Measurements from ENCODE around the gene SLC25A22. TPM values are rescaled to one million over a fixed set of nuclear protein-coding genes. Genes with fewer than 3 reads are reported as not detected.

Gene SLC25A22
- total RNA-seq, 1 experiment from 2014 or later: 44.5 TPM

DNA sequence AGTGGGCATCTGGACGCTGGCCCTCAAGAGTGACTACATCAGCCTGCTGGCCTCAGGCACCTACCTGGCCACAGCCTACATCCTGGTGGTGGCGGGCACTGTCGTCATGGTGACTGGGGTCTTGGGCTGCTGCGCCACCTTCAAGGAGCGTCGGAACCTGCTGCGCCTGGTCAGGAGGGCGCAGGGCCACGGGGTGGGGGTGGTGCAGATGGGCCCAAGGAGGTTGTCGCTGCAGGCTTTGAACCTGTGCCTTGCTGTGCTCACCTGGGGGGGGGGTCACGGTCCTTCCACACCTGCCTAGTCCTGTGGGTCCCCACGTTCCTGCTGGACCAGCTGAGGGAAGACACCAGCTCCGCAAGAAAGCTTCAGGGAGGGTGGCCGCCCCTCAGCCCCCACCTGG lies 38.2 kb upstream of the SLC25A22 start:
- no peak for DNase-seq
- CTCF ChIA-PET: no interaction called here
- Mint-ChIP-seq H3K36me3 (ENCODE audit: insufficient read depth, unreplicated experiment) (peaks cover 97% of the 10 kb centered on the region), H3K4me1 (ENCODE audit: low read depth, unreplicated experiment) (peaks cover 27% of the 10 kb centered on the region), H3K4me3 (ENCODE audit: low read depth, unreplicated experiment) (no peak overlapping the region), H3K27ac (ENCODE audit: unreplicated experiment) (no peak overlapping the region), H3K9me3 (ENCODE audit: low read depth, unreplicated experiment) (no peaks in the 10 kb centered on the region), H3K27me3 (ENCODE audit: unreplicated experiment) (no peaks in the 10 kb centered on the region)
- TF ChIP-seq CTCF (IDR thresholded peaks at IDR 0.05; ENCODE audit: unreplicated experiment): no peak
- no TSS peak for BruUV-seq (replicated peaks)
- intact Hi-C loops (cut with micrococcal nuclease; ENCODE audit: unreplicated experiment): no loop called here

GRCh38 chr11:834371-835316 lies 36.6 kb upstream of the SLC25A22 start:
- Mint-ChIP-seq H3K9me3 (ENCODE audit: low read depth, unreplicated experiment) (no peaks in the 10 kb centered on the region), H3K27me3 (ENCODE audit: unreplicated experiment) (no peaks in the 10 kb centered on the region), H3K36me3 (ENCODE audit: insufficient read depth, unreplicated experiment) (peaks cover 94% of the 10 kb centered on the region), H3K4me1 (ENCODE audit: low read depth, unreplicated experiment) (peaks cover 15% of the 10 kb centered on the region), H3K4me3 (ENCODE audit: low read depth, unreplicated experiment) (peak overlapping the region; percentile 78), H3K27ac (ENCODE audit: unreplicated experiment) (peak overlapping the region; percentile 71)
- BruUV-seq (replicated peaks): TSS peak; percentile 85
- TF ChIP-seq CTCF (IDR thresholded peaks at IDR 0.05; ENCODE audit: unreplicated experiment): no peak
- intact Hi-C loops (cut with micrococcal nuclease; ENCODE audit: unreplicated experiment): no loop called here
- peak; percentile 96 for DNase-seq
- CTCF ChIA-PET: interaction anchor here (1.0 to 2.0 kb wide), 5 partner anchors 9 to 63 kb away, joined by 4 to 9 read pairs (median 7); partner anchors contain the start of genes PIDD1, POLR2L and TSPAN4

- Mint-ChIP-seq H3K36me3 (ENCODE audit: insufficient read depth, unreplicated experiment) (peaks cover 95% of the 10 kb centered on the region), H3K27ac (ENCODE audit: unreplicated experiment) (peak overlapping the region; percentile 71), H3K27me3 (ENCODE audit: unreplicated experiment) (no peaks in the 10 kb centered on the region), H3K4me1 (ENCODE audit: low read depth, unreplicated experiment) (peaks cover 22% of the 10 kb centered on the region), H3K9me3 (ENCODE audit: low read depth, unreplicated experiment) (no peaks in the 10 kb centered on the region), H3K4me3 (ENCODE audit: low read depth, unreplicated experiment) (peak overlapping the region; percentile 78)
- no TSS peak for BruUV-seq (replicated peaks)
- CTCF ChIA-PET: interaction anchor here (1.4 to 2.0 kb wide), 2 partner anchors 10 to 14 kb away, joined by 8 to 9 read pairs; partner anchors contain the start of genes POLR2L and TSPAN4
- no peak for DNase-seq
- intact Hi-C loops (cut with micrococcal nuclease; ENCODE audit: unreplicated experiment): no loop called here
- TF ChIP-seq CTCF (IDR thresholded peaks at IDR 0.05; ENCODE audit: unreplicated experiment): no peak
Observed at GRCh38 chr11:833849-834311, 35.8 kb upstream of the SLC25A22 start.

GRCh38 chr11:833114-833791 lies 35.2 kb upstream of the SLC25A22 start:
- Mint-ChIP-seq H3K27ac (ENCODE audit: unreplicated experiment) (peak overlapping the region; percentile 71), H3K27me3 (ENCODE audit: unreplicated experiment) (no peaks in the 10 kb centered on the region), H3K4me1 (ENCODE audit: low read depth, unreplicated experiment) (peaks cover 26% of the 10 kb centered on the region), H3K36me3 (ENCODE audit: insufficient read depth, unreplicated experiment) (peaks cover 95% of the 10 kb centered on the region), H3K9me3 (ENCODE audit: low read depth, unreplicated experiment) (no peaks in the 10 kb centered on the region), H3K4me3 (ENCODE audit: low read depth, unreplicated experiment) (peak overlapping the region; percentile 78)
- DNase-seq: peak; percentile 55
- intact Hi-C loops (cut with micrococcal nuclease; ENCODE audit: unreplicated experiment): no loop called here
- TF ChIP-seq CTCF (IDR thresholded peaks at IDR 0.05; ENCODE audit: unreplicated experiment): no peak
- CTCF ChIA-PET: interaction anchor here (2.0 kb wide), 1 partner anchor 10 kb away, joined by 8 read pairs; the partner anchor contains the start of genes POLR2L and TSPAN4
- no TSS peak for BruUV-seq (replicated peaks)

Data from Calu3 (cell line).